VCaP (cell line): ENCODE results near the gene SLC49A3.
"Not testable (repeated sequence)": the region's sequence is repeated elsewhere in the genome, so short reads cannot be mapped to it uniquely, and the experiment has no call there.

Experiments used
- H3K27ac ChIP-seq: fragments of 450-650 bp; 2 replicates; pipeline ENCODE4 v1.5.1; 2017
- TF ChIP-seq, protein P1 (sequence below): fragments of 450-650 bp; conservative IDR thresholded peaks from 2 replicates; pipeline ENCODE4 v1.5.1; 2017; ENCODE audit warnings: mild to moderate bottlenecking, moderate library complexity

Gene SLC49A3

DNA sequence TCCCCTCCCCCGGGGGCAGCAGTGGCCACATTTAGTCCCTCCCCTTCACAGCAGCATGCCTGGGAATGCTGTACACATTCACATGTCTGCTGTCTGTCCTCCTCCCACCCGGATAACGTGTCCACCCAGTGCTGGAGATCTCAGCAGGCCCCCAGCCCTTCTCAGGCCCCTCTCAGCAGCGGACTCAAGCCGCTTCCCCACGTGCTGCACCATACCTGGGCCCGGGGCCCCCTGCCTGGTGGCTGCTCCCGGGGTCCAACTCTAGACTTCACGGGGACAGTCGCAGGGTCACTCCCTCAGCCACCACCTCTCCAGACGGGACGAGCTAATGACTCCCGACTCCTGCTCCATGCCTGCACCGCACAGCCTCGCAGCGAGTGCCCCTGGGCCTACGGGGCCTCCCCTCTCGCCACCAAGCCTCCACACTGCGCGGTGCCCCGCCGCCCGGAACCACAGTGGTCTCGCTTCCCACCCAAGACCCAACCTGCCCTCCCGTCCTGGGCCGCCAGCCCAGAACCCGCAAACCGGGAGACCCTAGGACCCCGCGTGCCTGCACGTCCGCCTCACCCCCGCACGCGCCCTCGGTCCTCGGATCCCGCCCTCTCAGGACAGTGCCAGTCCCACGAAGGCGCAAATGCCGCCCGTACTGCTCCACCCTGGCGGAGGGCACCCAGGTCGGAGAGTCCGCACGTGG is 15.4 kb upstream of the SLC49A3 start:
- TF ChIP-seq, protein P1, sequence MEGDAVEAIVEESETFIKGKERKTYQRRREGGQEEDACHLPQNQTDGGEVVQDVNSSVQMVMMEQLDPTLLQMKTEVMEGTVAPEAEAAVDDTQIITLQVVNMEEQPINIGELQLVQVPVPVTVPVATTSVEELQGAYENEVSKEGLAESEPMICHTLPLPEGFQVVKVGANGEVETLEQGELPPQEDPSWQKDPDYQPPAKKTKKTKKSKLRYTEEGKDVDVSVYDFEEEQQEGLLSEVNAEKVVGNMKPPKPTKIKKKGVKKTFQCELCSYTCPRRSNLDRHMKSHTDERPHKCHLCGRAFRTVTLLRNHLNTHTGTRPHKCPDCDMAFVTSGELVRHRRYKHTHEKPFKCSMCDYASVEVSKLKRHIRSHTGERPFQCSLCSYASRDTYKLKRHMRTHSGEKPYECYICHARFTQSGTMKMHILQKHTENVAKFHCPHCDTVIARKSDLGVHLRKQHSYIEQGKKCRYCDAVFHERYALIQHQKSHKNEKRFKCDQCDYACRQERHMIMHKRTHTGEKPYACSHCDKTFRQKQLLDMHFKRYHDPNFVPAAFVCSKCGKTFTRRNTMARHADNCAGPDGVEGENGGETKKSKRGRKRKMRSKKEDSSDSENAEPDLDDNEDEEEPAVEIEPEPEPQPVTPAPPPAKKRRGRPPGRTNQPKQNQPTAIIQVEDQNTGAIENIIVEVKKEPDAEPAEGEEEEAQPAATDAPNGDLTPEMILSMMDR, result no peak
- no peak overlapping the region for H3K27ac ChIP-seq

GRCh38 chr4:703336-704197 is 14.6 kb upstream of the SLC49A3 start:
- TF ChIP-seq, protein P1, result no peak

DNA sequence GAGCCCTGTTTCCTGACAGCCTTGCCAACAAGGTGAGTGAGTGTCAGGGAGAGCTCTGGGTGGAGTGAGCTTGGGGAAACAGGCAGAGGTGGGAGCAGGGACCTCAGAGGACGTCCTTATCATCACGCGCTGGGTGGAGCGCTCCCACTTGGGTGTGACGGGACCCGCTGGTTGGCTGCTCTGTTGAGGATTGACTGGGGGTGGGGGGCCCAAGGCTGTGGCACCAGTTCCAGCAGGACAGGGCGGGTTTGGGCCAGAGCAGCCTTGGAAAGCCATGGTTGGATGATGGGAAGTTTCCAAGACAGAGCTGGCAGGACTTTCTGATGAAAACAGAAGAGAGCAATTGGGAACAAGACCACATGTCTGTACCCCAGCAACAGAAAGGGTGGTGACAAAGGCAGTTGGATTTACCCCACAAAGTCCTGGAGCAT is 13.7 kb upstream of the SLC49A3 start:
- TF ChIP-seq, protein P1, result no peak
- H3K27ac ChIP-seq, result no peak overlapping the region

More at GRCh38 chr4:703336-704197, 14.6 kb upstream of the SLC49A3 start:
- no peak overlapping the region for H3K27ac ChIP-seq

- TF ChIP-seq, protein P1, result no peak
- H3K27ac ChIP-seq, result no peak overlapping the region
These were observed 11.8 kb upstream of the SLC49A3 start for GRCh38 chr4:700587-701264.

GRCh38 chr4:699816-700580 is 11.0 kb upstream of the SLC49A3 start:
- TF ChIP-seq, protein P1, result no peak
- H3K27ac ChIP-seq, result no peak overlapping the region

DNA sequence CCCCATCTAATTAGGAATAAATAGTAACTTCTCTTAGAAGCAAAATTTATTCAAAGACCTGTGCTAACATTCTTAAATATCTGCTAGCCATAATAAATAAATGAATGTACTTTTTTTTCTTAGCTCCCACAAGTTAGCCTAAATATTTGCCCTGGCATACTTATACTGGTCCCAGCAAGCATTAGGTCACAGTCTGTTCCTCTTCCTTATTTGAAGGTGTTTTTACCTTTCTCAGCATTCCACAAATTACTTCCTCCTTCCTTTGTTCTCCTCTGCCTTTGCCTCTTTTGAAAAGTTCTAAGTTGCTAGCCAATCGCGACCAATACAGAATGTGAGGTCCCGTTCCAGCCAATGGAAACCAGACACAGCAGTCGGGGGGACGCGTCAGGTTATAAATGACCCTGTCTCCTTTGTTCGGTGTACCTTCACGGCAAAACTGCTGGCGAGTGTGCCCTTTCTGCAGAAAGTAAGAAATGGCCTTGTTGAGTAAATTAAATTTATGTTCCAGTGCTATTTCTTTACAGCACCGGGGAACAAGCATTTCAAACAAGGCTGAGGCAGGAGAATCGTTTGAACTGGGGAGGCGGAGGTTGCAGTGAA is 5.5 kb upstream of the SLC49A3 start:
- H3K27ac ChIP-seq, result not testable (repeated sequence)

GRCh38 chr4:692771-693554 is 4.0 kb upstream of the SLC49A3 start:
- TF ChIP-seq, protein P1, result no peak

More at GRCh38 chr4:692771-693554, 4.0 kb upstream of the SLC49A3 start:
- peak overlapping the region; percentile 60 for H3K27ac ChIP-seq
